Fibroblast of lung (primary cell): Measurements from ENCODE around the gene ADRA2C. TPM values are rescaled to one million over a fixed set of nuclear protein-coding genes. Genes with fewer than 3 reads are reported as not detected.

Experiments used
- DNase-seq, 2 donors: peaks; one replicate each; pipeline versions ENCODE4 v3.0.0 to v3.0.0-alpha.2; 2010; ENCODE audit warnings: low read depth in 2 of 2
- H2AFZ ChIP-seq: 2 replicates; pipeline ENCODE4 v1.5.1; 2012; ENCODE audit warnings: low read length, control low read depth, inconsistent platforms
- H3K27ac ChIP-seq: 2 replicates; pipeline ENCODE4 v1.5.1; 2011; ENCODE audit warnings: low read length, control low read depth; ENCODE audit not compliant: insufficient read depth
- H3K27me3 ChIP-seq: 2 replicates; pipeline ENCODE4 v1.5.1; 2011; ENCODE audit warnings: mild to moderate bottlenecking, low read length; ENCODE audit not compliant: control insufficient read depth, insufficient read depth
- H3K36me3 ChIP-seq: 2 replicates; pipeline ENCODE4 v1.5.1; 2011; ENCODE audit warnings: low read length; ENCODE audit not compliant: control insufficient read depth, insufficient read depth
- H3K4me1 ChIP-seq: 2 replicates; pipeline ENCODE4 v1.5.1; 2011; ENCODE audit warnings: low read length; ENCODE audit not compliant: control insufficient read depth, insufficient read depth; ENCODE audit errors: extremely low read depth
- H3K4me2 ChIP-seq: 2 replicates; pipeline ENCODE4 v1.5.1; 2011; ENCODE audit warnings: low read length, control low read depth; ENCODE audit not compliant: insufficient read depth; ENCODE audit errors: extremely low read depth
- H3K4me3 ChIP-seq, 4 experiments: fragments of 200-600 bp in 1 of 4; sonication (generic) in 1 of 4; replicated peaks in 1 of 4; 2 replicates each; pipeline ENCODE4 v1.5.1; 2011 to 2016; ENCODE audit warnings: low read length in 4 of 4, low read depth in 3 of 4, mild to moderate bottlenecking in 3 of 4, control low read depth in 2 of 4, inconsistent platforms in 1 of 4, mixed read lengths in 1 of 4; ENCODE audit not compliant: insufficient read depth in 1 of 4; ENCODE audit errors: control extremely low read depth in 1 of 4
- H3K79me2 ChIP-seq: 2 replicates; pipeline ENCODE4 v1.5.1; 2012; ENCODE audit warnings: mild to moderate bottlenecking, low read length, inconsistent platforms; ENCODE audit not compliant: control insufficient read depth, insufficient read depth
- H3K9ac ChIP-seq: 2 replicates; pipeline ENCODE4 v1.5.1; 2011; ENCODE audit warnings: mild to moderate bottlenecking, low read length, control low read depth; ENCODE audit not compliant: insufficient read depth
- H3K9me3 ChIP-seq: 2 replicates; pipeline ENCODE4 v1.5.1; 2012; ENCODE audit warnings: low read depth, low read length; ENCODE audit not compliant: control insufficient read depth, insufficient read depth
- H4K20me1 ChIP-seq: 2 replicates; pipeline ENCODE4 v1.5.1; 2011; ENCODE audit warnings: low read length; ENCODE audit not compliant: control insufficient read depth, insufficient read depth; ENCODE audit errors: extremely low read depth
- CTCF ChIP-seq, 2 donors: IDR thresholded peaks in 1 of 2; conservative IDR thresholded peaks in 1 of 2; 1 replicate in 1 of 2; 2 replicates in 1 of 2; pipeline ENCODE4 v1.5.1; 2011 to 2012; ENCODE audit warnings: low read length in 2 of 2, control low read depth in 1 of 2, inconsistent platforms in 1 of 2, low read depth in 1 of 2, mild to moderate bottlenecking in 1 of 2
- EZH2 ChIP-seq: IDR thresholded peaks from 2 replicates; pipeline ENCODE4 v1.5.1; 2012; ENCODE audit warnings: low read length, control low read depth, mild to moderate bottlenecking; ENCODE audit errors: missing control alignments
- polyA plus RNA-seq, 2 donors: library from polyadenylated mRNA; depleted of rRNA in 1 of 2; stranded (reverse) in 1 of 2; unstranded in 1 of 2; fragments of >200 nt; gene quantifications; 2 replicates each; pipeline ENCODE4 v1.2.1, GENCODE V29; 2011 to 2012; ENCODE audit warnings: missing spikeins in 1 of 2
- total RNA-seq: library from RNA; depleted of rRNA; stranded (reverse); fragments of >200 nt; gene quantifications from 2 replicates; pipeline ENCODE4 v1.2.1, GENCODE V29; 2014

The ADRA2C gene
- total and polyA plus RNA-seq, 2 donors (not counting 1 experiment from before 2014, with no cell fraction given): 0.30 to 0.33 TPM

DNA sequence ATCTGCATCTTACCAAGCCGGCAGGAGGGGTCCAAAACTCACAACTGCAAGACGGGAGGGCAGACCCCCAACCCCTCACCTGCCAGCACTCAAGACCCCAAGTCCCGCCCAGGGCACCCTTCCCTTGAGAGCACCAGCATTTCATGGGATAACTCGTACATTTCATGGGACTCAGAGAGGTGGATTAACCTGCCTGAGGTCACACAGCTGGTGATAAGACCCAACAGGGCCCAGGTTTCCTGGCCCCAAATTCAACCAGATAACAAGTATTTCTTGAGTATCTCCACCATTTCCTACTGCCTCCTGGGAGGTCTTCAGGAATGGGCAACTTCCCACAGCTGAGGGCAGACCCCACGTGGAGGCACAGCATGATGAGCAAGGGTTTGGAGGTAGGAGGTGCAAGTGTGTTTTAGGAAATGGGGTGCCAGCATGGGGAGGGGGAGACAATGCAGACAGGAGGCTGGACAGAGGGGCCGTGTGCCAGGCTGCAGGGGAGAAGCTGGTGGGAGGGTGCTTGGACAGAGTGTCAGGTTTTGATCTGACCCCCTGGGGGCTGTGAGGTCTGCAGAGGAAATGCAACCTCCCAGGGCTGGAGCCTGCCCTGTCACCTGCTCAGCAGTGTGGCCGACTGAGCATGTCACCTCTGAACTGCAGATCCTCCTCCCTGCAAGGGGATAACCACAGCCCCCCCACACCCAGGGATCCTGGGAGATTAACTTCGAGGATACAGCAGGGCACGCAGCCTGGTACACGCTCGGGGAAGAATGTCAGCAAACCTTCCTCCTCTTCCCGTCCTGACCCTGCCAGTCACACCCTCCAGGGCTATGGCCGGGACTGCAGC is 4.4 kb downstream of the ADRA2C start:
- H3K27me3 ChIP-seq: peaks cover 9% of the 10 kb centered on the region
- no peaks in the 10 kb centered on the region for H3K9me3 ChIP-seq
- H4K20me1 ChIP-seq: no peaks in the 10 kb centered on the region
- no peaks in the 10 kb centered on the region for H3K36me3 ChIP-seq
- no peaks in the 10 kb centered on the region for H3K4me1 ChIP-seq
- no peak for TF ChIP-seq CTCF (conservative IDR thresholded peaks at IDR 0.05 in 1 of 2, IDR thresholded peaks at IDR 0.05 in 1 of 2; ENCODE audit: low read depth in 1 of 2, low read length in 2 of 2)
- H3K27ac ChIP-seq: no peak overlapping the region
- H3K4me2 ChIP-seq: no peak overlapping the region
- H3K79me2 ChIP-seq: no peaks in the 10 kb centered on the region
- H3K9ac ChIP-seq: no peak overlapping the region
- H3K4me3 ChIP-seq: no peak overlapping the region
- no peak overlapping the region for H2AFZ ChIP-seq
- DNase-seq: no peak

GRCh38 chr4:3771164-3771809 is 5.1 kb downstream of the ADRA2C start:
- Histone ChIP-seq H3K79me2 (no peaks in the 10 kb centered on the region), H3K27ac (no peak overlapping the region), H3K9ac (no peak overlapping the region), H3K4me3 (no peak overlapping the region), H3K4me2 (no peak overlapping the region), H3K4me1 (no peaks in the 10 kb centered on the region), H4K20me1 (no peaks in the 10 kb centered on the region), H3K27me3 (peaks cover 9% of the 10 kb centered on the region), H2AFZ (no peak overlapping the region), H3K36me3 (no peaks in the 10 kb centered on the region), H3K9me3 (no peaks in the 10 kb centered on the region)
- DNase-seq: no peak
- TF ChIP-seq EZH2: no peak
- no peak for TF ChIP-seq CTCF (conservative IDR thresholded peaks at IDR 0.05 in 1 of 2, IDR thresholded peaks at IDR 0.05 in 1 of 2; ENCODE audit: low read depth in 1 of 2, low read length in 2 of 2)

DNA sequence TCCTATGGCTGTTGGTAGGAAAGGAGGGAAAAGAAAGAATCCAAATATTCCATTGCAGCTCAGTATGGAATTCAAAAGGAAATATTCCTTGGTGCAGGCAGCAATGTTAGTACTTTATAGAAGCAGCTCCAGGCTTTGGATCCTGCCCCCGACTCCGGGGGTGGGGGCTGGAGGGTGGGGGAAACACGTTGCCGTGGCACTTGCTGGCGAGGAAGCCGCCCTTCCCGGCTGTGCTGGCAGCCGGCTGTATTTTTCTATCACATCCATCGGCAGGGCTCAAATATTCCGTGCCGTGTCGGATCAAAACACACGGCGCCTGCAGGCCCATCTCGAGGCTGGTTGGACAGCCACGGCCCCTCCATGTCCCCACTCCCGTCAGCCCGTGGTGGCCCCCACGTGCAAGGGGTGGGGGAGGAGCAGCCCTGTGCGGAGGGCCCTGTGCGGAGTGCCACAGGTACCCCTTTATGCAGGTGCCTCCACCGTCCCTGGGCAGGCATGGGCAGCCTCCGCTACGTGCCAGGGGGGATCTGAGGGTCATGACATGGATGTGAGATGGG is 5.8 kb downstream of the ADRA2C start:
- Histone ChIP-seq H3K4me3 (no peak overlapping the region), H3K36me3 (no peaks in the 10 kb centered on the region), H4K20me1 (no peaks in the 10 kb centered on the region), H3K9me3 (no peaks in the 10 kb centered on the region), H2AFZ (no peak overlapping the region), H3K4me1 (no peaks in the 10 kb centered on the region), H3K4me2 (no peak overlapping the region), H3K27me3 (peaks cover 6% of the 10 kb centered on the region), H3K9ac (no peak overlapping the region), H3K79me2 (no peaks in the 10 kb centered on the region), H3K27ac (no peak overlapping the region)
- TF ChIP-seq EZH2 (no peak), CTCF (conservative IDR thresholded peaks at IDR 0.05 in 1 of 2, IDR thresholded peaks at IDR 0.05 in 1 of 2; ENCODE audit: low read depth in 1 of 2, low read length in 2 of 2) (no peak)
- DNase-seq: no peak
